HG02588 (cell line): Measurements from ENCODE around the gene UBE2U.

Source experiments
- ATAC-seq: cut with Tn5 transposase; IDR thresholded peaks from one replicate; pipeline ENCODE4 v1.9.1; 2021; ENCODE audit warnings: mild to moderate bottlenecking, moderate library complexity; ENCODE audit not compliant: unreplicated experiment

UBE2U gene

DNA sequence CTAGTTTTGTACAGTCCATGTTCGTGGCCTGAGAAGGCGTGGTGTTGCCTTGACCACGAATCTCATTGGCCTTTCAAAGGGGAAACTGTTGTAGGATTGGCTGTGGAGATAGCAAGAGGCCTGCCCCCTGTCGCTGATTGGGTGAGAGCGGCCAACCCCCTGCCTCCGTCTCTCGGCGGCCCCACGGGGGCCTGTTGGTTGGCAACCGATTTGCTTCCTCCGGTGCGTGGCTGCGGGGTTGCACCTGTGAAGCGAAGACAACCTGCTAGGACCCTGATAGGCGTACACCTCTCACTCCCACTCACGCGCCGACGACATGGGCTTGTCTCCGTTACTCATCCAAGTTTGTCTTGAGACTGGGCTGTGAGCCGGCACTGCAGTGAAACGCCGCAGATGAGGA lies at the start of gene UBE2U:
Gene UBE2U, plus strand, starts transcription at position 204 of the 400 bp plus-strand sequence. CDS start 428 bp downstream, outside the sequence.
- ATAC-seq: no peak

GRCh38 chr1:64155278-64155677 lies 48.1 kb upstream of the UBE2U start:
- no peak for ATAC-seq

- no peak for ATAC-seq
These were observed 42.0 kb upstream of the UBE2U start for GRCh38 chr1:64161357-64161941.

- no peak for ATAC-seq
These were observed 41.3 kb upstream of the UBE2U start for GRCh38 chr1:64162151-64162550.

- ATAC-seq: no peak
These were observed 40.6 kb upstream of the UBE2U start for GRCh38 chr1:64162804-64163203.

DNA sequence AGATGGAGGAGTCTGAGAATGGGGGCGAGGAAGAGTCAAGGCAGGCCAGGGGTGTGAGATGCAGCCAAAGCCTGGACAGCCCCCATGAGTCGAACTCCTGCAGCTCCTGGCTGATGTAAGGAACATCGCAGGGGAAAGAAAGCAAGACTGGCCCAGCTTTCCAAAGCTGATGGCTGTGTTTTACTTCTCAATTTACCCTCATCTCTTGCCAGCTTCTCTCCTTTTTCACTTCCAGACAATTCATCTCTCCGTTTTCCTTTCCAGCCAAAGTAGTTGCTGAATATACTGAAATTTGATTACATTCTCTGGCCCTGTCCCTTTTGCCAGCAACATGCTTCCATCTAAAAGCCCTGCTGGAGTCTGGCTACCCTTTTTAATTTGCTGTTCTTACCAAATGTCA lies 40.0 kb upstream of the UBE2U start:
- no peak for ATAC-seq

GRCh38 chr1:64163970-64164369 lies 39.5 kb upstream of the UBE2U start:
- no peak for ATAC-seq

- no peak for ATAC-seq
These were observed 36.8 kb upstream of the UBE2U start for GRCh38 chr1:64166629-64167028.

GRCh38 chr1:64167176-64167575 lies 36.2 kb upstream of the UBE2U start:
- ATAC-seq: no peak

DNA sequence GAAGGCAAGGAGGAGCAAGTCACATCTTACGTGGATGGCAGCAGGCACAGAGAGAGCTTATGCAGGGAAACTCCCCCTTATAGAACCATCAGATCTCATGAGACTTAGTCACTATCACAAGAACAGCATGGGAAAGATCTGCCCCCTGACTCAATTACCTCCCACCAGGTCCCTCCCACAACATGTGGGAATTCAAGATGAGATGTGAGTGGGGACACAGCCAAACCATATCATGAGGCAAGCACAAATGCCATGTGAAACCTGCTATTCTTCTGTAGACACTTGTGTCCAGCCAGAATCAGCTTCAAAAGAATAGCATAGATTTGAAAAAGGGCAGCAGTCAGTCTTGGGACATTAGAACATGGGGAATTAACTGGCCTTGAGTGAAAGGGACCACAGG lies 32.2 kb upstream of the UBE2U start:
- ATAC-seq: peak; percentile 2

- ATAC-seq: peak; percentile 77
These were observed 31.6 kb upstream of the UBE2U start for GRCh38 chr1:64171797-64172281.

DNA sequence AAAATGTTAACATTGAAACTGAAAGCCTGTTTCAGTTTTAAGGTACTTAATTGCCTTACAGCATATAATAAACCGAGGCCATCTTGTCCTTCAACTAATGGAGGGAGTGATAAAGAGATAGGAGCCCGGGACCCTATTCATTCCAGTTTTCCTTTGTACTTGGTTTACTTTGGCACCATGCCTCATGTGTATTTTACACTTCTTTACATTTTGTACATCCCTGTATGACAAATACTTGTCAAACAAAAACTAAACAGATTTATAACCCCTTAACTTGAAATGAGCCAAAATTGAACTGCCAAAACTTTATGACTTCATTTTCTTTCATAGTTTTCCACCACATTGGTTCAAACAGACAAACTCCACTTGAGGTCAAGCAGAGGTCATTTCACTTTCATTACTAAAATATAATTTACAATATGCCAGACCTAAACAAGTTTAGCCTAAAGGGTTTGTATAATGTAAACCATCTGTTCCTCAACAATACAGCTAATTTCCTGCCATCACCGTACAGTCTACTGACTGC lies 30.9 kb upstream of the UBE2U start:
- peak; percentile 29 for ATAC-seq

- ATAC-seq: no peak
These were observed 30.0 kb upstream of the UBE2U start for GRCh38 chr1:64173336-64173940.

DNA sequence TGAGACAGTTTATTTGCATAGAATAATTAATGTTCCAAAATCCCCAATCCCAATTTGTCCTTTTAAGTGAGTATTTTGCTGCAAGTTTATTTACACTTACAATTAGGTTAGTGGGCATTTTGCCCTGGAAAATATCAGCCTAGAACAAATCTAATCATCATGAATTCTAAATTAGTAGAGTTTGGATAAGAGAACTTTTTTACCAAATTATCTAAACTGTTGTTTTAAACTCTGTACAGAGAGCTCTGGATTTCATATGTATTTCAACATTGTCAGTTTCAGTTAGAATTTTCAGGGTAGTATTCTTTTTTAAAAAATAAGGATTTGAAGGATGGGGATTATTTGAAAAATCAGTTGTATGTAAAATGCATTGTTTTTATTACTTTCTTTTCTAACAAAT lies 27.8 kb upstream of the UBE2U start:
- no peak for ATAC-seq

- ATAC-seq: no peak
These were observed 26.8 kb upstream of the UBE2U start for GRCh38 chr1:64176659-64177058.

- ATAC-seq: no peak
These were observed 23.8 kb upstream of the UBE2U start for GRCh38 chr1:64179588-64179987.

GRCh38 chr1:64182207-64182606 lies 21.2 kb upstream of the UBE2U start:
- ATAC-seq: no peak

GRCh38 chr1:64183395-64184002 lies 19.9 kb upstream of the UBE2U start:
- no peak for ATAC-seq

DNA sequence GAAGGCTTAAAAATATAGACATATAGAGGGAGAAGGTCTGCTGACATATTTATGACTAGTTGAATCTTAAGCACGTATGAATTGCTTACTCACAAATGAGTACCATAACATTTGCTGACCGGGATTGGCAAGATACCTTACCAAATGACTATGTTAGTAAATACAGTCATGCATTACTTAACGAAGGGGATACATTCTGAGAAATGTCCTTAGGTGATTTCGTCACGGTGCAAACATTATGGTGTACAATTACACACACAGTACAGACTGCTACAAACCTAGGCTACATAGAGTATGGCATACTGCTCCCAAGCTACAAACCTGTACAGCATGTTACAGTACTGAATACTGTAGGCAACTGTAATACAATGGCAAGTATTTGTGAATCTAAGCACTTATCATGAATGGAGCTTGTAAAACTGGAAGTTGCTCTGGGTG lies 19.4 kb upstream of the UBE2U start:
- no peak for ATAC-seq

GRCh38 chr1:64186138-64186897 lies 17.1 kb upstream of the UBE2U start:
- ATAC-seq: no peak

GRCh38 chr1:64186898-64187280 lies 16.5 kb upstream of the UBE2U start:
- no peak for ATAC-seq
